ENCODE results near the gene BEST2.

- no peak for TF ChIP-seq CTCF (IDR thresholded peaks at IDR 0.05 in 8 of 11, conservative IDR thresholded peaks at IDR 0.05 in 3 of 11)
- no peak for TF ChIP-seq POLR2A (IDR thresholded peaks at IDR 0.05)
Observed at GRCh38 chr19:12723381-12723640, 28.3 kb upstream of the BEST2 start.
